Breast epithelium (tissue), 3 donors: Measurements from ENCODE around the gene PLCG2.

Experiments used
- CTCF ChIP-seq, 3 donors: fragments of 450-650 bp; IDR thresholded peaks; one replicate each; pipeline ENCODE4 v1.5.1; 2016 to 2017; ENCODE audit warnings: antibody characterized with exemption in 3 of 3, mild to moderate bottlenecking in 3 of 3, moderate library complexity in 3 of 3
- POLR2AphosphoS5 ChIP-seq, 3 donors: sonication (generic); formaldehyde crosslinking; IDR thresholded peaks; one replicate each; pipeline ENCODE4 v1.6.1; 2017; ENCODE audit warnings: antibody characterized with exemption in 3 of 3

GRCh38 chr16:81933361-81933760 is 154.3 kb downstream of the PLCG2 start:
- TF ChIP-seq CTCF (IDR thresholded peaks at IDR 0.05) = no peak
- TF ChIP-seq POLR2AphosphoS5 (IDR thresholded peaks at IDR 0.05) = no peak
